A549 (cell line): ENCODE results near the gene ECE1. TPM values are rescaled to one million over a fixed set of nuclear protein-coding genes. Genes with fewer than 3 reads are reported as not detected.
A peak's percentile ranks its signal among the peaks of the same experiment; 100 is the strongest.

ENCODE experiments used
- ATAC-seq, 2 experiments: fragments of 200-7000 bp in 1 of 2; fragments of >200 bp in 1 of 2; cut with Nextera tagmentation in 1 of 2; cut with Tn5 transposase in 1 of 2; 3 replicates each; pipeline versions ENCODE4 v1.8.0 to v1.9.1; 2018 to 2020; ENCODE audit warnings: mild to moderate bottlenecking in 1 of 2, moderate library complexity in 1 of 2
- CTCF ChIA-PET: fragments of 300-600 bp; sonication (Branson Sonifier 250); formaldehyde crosslinking; extraction: SDS; loops from one replicate; lab custom pipeline; 2021; ENCODE audit warnings: antibody characterized with exemption, inconsistent platforms; lab: Yijun Ruan, JAX
- POLR2A ChIA-PET: fragments of 350-600 bp; formaldehyde crosslinking; extraction: SDS; loops from one replicate; lab custom pipeline; 2021; ENCODE audit warnings: antibody characterized with exemption, inconsistent platforms; lab: Yijun Ruan, JAX
- DNase-seq, 2 experiments: peaks; one replicate each; pipeline versions ENCODE4 v3.0.0 to v3.0.0-alpha.2; 2011 to 2016; ENCODE audit warnings: low read depth in 1 of 2, low spot score in 1 of 2
- FAIRE-seq: peaks from 2 replicates; lab custom pipeline; 2011; peaks lifted over from hg19 to GRCh38; lab: Jason Lieb, UNC
- H3K27ac ChIP-seq, 2 experiments: fragments of >200 bp; sonication (Bioruptor Twin); formaldehyde crosslinking; 3 replicates each; pipeline ENCODE4 v1.5.1; 2016 to 2017
- H3K4me1 ChIP-seq: fragments of >200 bp; sonication (Bioruptor Twin); formaldehyde crosslinking; 3 replicates; pipeline ENCODE4 v1.6.1; 2016
- H3K4me2 ChIP-seq: fragments of >200 bp; sonication (Bioruptor Twin); formaldehyde crosslinking; 3 replicates; pipeline ENCODE4 v1.6.1; 2016
- H3K4me3 ChIP-seq: fragments of >200 bp; sonication (Bioruptor Twin); formaldehyde crosslinking; 3 replicates; pipeline ENCODE4 v1.5.1; 2016
- H3K9me3 ChIP-seq: fragments of >200 bp; sonication (Bioruptor Twin); formaldehyde crosslinking; 3 replicates; pipeline ENCODE4 v1.6.1; 2016
- BHLHE40 ChIP-seq: IDR thresholded peaks from 2 replicates; pipeline ENCODE4 v1.6.1; 2012; ENCODE audit warnings: low read depth, low read length, inconsistent platforms
- CHD2 ChIP-seq: fragments of 150-350 bp; IDR thresholded peaks from 2 replicates; pipeline ENCODE4 v1.6.1; 2014; ENCODE audit warnings: low read length; ENCODE audit not compliant: partially characterized antibody
- EHF ChIP-seq: fragments of 250-450 bp; sonication (Bioruptor Pico); IDR thresholded peaks from 2 replicates; pipeline ENCODE4 v1.5.0; 2020; ENCODE audit warnings: mild to moderate bottlenecking
- ESRRA ChIP-seq: fragments of 150-350 bp; IDR thresholded peaks from 2 replicates; pipeline ENCODE4 v1.6.1; 2014; ENCODE audit warnings: mild to moderate bottlenecking, low read length, borderline replicate concordance
- FOSB ChIP-seq: fragments of 250-450 bp; sonication (Bioruptor Pico); IDR thresholded peaks from 2 replicates; pipeline ENCODE4 v1.5.0; 2020; ENCODE audit warnings: mild to moderate bottlenecking, moderate library complexity
- FOXS1 ChIP-seq: fragments of 250-450 bp; sonication (Bioruptor Pico); IDR thresholded peaks from 2 replicates; pipeline ENCODE4 v1.5.0; 2020; ENCODE audit warnings: mild to moderate bottlenecking, moderate library complexity
- HEYL ChIP-seq: fragments of 250-450 bp; sonication (Bioruptor Pico); IDR thresholded peaks from 2 replicates; pipeline ENCODE4 v1.8.0; 2021; ENCODE audit warnings: mild to moderate bottlenecking, moderate library complexity
- HOXB13 ChIP-seq: fragments of 250-450 bp; sonication (Bioruptor Pico); IDR thresholded peaks from 2 replicates; pipeline ENCODE4 v1.5.0; 2020; ENCODE audit warnings: low read depth, mild to moderate bottlenecking, moderate library complexity
- MYC ChIP-seq: IDR thresholded peaks from 2 replicates; pipeline ENCODE4 v1.6.1; 2012; ENCODE audit warnings: mild to moderate bottlenecking, inconsistent platforms, low read length, improper control_type of control experiment, borderline replicate concordance
- NPAS2 ChIP-seq: fragments of 250-450 bp; sonication (Bioruptor Pico); IDR thresholded peaks from 2 replicates; pipeline ENCODE4 v1.8.0; 2022; ENCODE audit warnings: mild to moderate bottlenecking, moderate library complexity, borderline replicate concordance
- PHF8 ChIP-seq: fragments of 200-600 bp; sonication (generic); IDR thresholded peaks from 2 replicates; pipeline ENCODE4 v1.6.1; 2016; ENCODE audit warnings: low read depth, mild to moderate bottlenecking, antibody characterized with exemption, moderate library complexity, borderline replicate concordance
- POLR2A ChIP-seq: IDR thresholded peaks from 2 replicates; pipeline ENCODE4 v1.6.1; 2012; ENCODE audit warnings: mild to moderate bottlenecking, low read length
- POLR2AphosphoS2 ChIP-seq: conservative IDR thresholded peaks from 2 replicates; pipeline ENCODE4 v1.6.1; 2012; ENCODE audit warnings: low read length, improper control_type of control experiment, inconsistent platforms
- RAD21 ChIP-seq, 2 experiments: fragments of >200 bp in 1 of 2; sonication (Bioruptor Twin) in 1 of 2; formaldehyde crosslinking in 1 of 2; IDR thresholded peaks in 1 of 2; conservative IDR thresholded peaks in 1 of 2; 2 replicates in 1 of 2; 3 replicates in 1 of 2; pipeline ENCODE4 v1.6.1; 2012 to 2018; ENCODE audit warnings: inconsistent platforms in 1 of 2
- SMC3 ChIP-seq: fragments of >200 bp; sonication (Bioruptor Twin); formaldehyde crosslinking; IDR thresholded peaks from 3 replicates; pipeline ENCODE4 v1.6.1; 2018; ENCODE audit warnings: inconsistent platforms
- SREBF2 ChIP-seq: fragments of 450-650 bp; IDR thresholded peaks from 2 replicates; pipeline ENCODE4 v1.6.1; 2014; ENCODE audit warnings: mild to moderate bottlenecking, moderate library complexity
- ZC3H11A ChIP-seq: fragments of 450-650 bp; IDR thresholded peaks from 2 replicates; pipeline ENCODE4 v1.6.1; 2014; ENCODE audit warnings: antibody characterized with exemption, mild to moderate bottlenecking
- ZFP36 ChIP-seq: fragments of 450-650 bp; IDR thresholded peaks from 2 replicates; pipeline ENCODE4 v1.6.1; 2014; ENCODE audit warnings: borderline replicate concordance; ENCODE audit not compliant: partially characterized antibody
- ZSCAN20 ChIP-seq: fragments of 250-450 bp; sonication (Bioruptor Pico); IDR thresholded peaks from 2 replicates; pipeline ENCODE4 v1.8.0; 2022; ENCODE audit warnings: mild to moderate bottlenecking, moderate library complexity
- WGBS: methylation state at CpG from one replicate; pipeline ENCODE4 v1.1.6; 2017; ENCODE audit errors: missing lambda C conversion rate; 5-methylcytosine and 5-hydroxymethylcytosine counted together
- polyA plus RNA-seq, 4 experiments: library from polyadenylated mRNA; depleted of rRNA in 3 of 4; stranded (reverse); fragments of >200 nt; fragmentation: RNase III in 1 of 4; extraction: RNeasy Plus Mini Kit Qiagen cat#74134 plus additional on column Dnase treatment in 1 of 4; gene quantifications; 2 replicates in 3 of 4; 3 replicates in 1 of 4; pipeline ENCODE4 v1.2.3, GENCODE V29; 2011 to 2017
- TF ChIP-seq, protein P1 (sequence below): fragments of 250-450 bp; sonication (Bioruptor Pico); IDR thresholded peaks from 2 replicates; pipeline ENCODE4 v1.5.0; 2021; ENCODE audit warnings: mild to moderate bottlenecking, moderate library complexity, borderline replicate concordance
- TF ChIP-seq, protein P2 (sequence below): IDR thresholded peaks from 2 replicates; pipeline ENCODE4 v1.6.1; 2012; ENCODE audit warnings: low read depth, borderline replicate concordance
- TF ChIP-seq, protein P3 (sequence below): fragments of >200 bp; sonication (Bioruptor Twin); formaldehyde crosslinking; IDR thresholded peaks from 3 replicates; pipeline ENCODE4 v1.5.1; 2016
- TF ChIP-seq, protein P4 (sequence below): fragments of 200-600 bp; sonication (generic); IDR thresholded peaks from 2 replicates; pipeline ENCODE4 v1.6.1; 2016; ENCODE audit warnings: antibody characterized with exemption, mild to moderate bottlenecking, moderate library complexity

The ECE1 gene
- polyA plus RNA-seq, 2 of the 4 experiments (the other 2 are of a cell fraction) = 45.7 to 86.4 TPM

DNA sequence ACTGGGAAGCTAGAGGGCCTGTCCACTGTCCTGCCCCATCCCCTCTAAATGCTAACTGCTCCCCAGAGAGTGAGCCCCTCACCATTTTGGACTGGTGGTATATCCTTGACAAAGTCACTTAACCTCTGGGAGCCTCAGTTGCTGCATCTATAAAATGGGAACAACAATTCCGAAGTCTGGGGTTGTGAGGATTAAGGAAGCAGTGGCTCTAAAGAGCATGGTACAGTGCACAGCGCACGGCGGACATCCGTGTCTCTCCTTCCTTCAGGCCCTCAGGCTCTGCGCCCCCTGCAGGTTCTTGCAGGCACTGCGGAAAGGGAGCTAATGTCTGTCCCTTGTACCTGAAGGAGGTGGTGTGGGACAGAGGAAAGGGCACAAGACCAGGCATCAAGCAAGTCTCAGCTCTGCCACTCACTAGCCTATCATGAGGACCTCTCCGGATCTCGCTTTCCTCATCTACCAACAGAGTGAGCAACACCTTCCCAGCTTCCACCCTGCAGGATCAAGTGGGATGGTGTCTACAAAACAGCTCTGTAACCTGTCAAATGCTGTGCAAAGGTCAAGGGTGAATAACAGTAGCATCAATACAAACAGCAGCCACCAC lies 20.1 kb downstream of the ECE1 start:
- ChIA-PET POLR2A (interaction anchor here (0.6 to 0.8 kb wide), 2 partner anchors 8 to 60 kb away, joined by 3 to 5 read pairs; no protein-coding TSS in a partner anchor), CTCF (interaction anchor here (0.7 to 11.4 kb wide), 29 partner anchors 10 to 597 kb away, joined by 3 to 163 read pairs (median 6); no protein-coding TSS in a partner anchor)
- TF ChIP-seq SMC3 (peak; percentile 53), HEYL (CRISPR knock-in tag) (no peak), NPAS2 (CRISPR knock-in tag) (no peak), POLR2AphosphoS2 (no peak), MYC (no peak), ESRRA (no peak), RAD21 (conservative IDR thresholded peaks at IDR 0.05 in 1 of 2, IDR thresholded peaks at IDR 0.05 in 1 of 2) (peak; percentile 35 to 57; a peak in 3 of 5 replicates), CHD2 (no peak), EHF (CRISPR knock-in tag) (0 out of 2 replicates have a peak, but pooled peaks have one; percentile 29), ZSCAN20 (CRISPR knock-in tag) (no peak), PHF8 (no peak)
- TF ChIP-seq, protein P1, sequence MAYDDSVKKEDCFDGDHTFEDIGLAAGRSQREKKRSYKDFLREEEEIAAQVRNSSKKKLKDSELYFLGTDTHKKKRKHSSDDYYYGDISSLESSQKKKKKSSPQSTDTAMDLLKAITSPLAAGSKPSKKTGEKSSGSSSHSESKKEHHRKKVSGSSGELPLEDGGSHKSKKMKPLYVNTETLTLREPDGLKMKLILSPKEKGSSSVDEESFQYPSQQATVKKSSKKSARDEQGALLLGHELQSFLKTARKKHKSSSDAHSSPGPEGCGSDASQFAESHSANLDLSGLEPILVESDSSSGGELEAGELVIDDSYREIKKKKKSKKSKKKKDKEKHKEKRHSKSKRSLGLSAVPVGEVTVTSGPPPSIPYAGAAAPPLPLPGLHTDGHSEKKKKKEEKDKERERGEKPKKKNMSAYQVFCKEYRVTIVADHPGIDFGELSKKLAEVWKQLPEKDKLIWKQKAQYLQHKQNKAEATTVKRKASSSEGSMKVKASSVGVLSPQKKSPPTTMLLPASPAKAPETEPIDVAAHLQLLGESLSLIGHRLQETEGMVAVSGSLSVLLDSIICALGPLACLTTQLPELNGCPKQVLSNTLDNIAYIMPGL (CRISPR knock-in tag) = no peak
- TF ChIP-seq, protein P2, sequence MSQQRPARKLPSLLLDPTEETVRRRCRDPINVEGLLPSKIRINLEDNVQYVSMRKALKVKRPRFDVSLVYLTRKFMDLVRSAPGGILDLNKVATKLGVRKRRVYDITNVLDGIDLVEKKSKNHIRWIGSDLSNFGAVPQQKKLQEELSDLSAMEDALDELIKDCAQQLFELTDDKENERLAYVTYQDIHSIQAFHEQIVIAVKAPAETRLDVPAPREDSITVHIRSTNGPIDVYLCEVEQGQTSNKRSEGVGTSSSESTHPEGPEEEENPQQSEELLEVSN = no peak
- TF ChIP-seq, protein P3, sequence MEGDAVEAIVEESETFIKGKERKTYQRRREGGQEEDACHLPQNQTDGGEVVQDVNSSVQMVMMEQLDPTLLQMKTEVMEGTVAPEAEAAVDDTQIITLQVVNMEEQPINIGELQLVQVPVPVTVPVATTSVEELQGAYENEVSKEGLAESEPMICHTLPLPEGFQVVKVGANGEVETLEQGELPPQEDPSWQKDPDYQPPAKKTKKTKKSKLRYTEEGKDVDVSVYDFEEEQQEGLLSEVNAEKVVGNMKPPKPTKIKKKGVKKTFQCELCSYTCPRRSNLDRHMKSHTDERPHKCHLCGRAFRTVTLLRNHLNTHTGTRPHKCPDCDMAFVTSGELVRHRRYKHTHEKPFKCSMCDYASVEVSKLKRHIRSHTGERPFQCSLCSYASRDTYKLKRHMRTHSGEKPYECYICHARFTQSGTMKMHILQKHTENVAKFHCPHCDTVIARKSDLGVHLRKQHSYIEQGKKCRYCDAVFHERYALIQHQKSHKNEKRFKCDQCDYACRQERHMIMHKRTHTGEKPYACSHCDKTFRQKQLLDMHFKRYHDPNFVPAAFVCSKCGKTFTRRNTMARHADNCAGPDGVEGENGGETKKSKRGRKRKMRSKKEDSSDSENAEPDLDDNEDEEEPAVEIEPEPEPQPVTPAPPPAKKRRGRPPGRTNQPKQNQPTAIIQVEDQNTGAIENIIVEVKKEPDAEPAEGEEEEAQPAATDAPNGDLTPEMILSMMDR = peak; percentile 72
- 65% methylated on average over 5 of the region's 9 CpGs for WGBS
- H3K4me1 ChIP-seq = peaks cover 55% of the 10 kb centered on the region
- DNase-seq (peak; percentile 74 to 75), ATAC-seq (peak; percentile 65 to 78; a peak in 5 of 6 replicates), FAIRE-seq (no peak)
- no peak overlapping the region for H3K4me2 ChIP-seq
- no peaks in the 10 kb centered on the region for H3K9me3 ChIP-seq
- no peak overlapping the region for H3K4me3 ChIP-seq
- H3K27ac ChIP-seq = peak overlapping the region; percentile 95; a peak in 5 of 6 replicates

DNA sequence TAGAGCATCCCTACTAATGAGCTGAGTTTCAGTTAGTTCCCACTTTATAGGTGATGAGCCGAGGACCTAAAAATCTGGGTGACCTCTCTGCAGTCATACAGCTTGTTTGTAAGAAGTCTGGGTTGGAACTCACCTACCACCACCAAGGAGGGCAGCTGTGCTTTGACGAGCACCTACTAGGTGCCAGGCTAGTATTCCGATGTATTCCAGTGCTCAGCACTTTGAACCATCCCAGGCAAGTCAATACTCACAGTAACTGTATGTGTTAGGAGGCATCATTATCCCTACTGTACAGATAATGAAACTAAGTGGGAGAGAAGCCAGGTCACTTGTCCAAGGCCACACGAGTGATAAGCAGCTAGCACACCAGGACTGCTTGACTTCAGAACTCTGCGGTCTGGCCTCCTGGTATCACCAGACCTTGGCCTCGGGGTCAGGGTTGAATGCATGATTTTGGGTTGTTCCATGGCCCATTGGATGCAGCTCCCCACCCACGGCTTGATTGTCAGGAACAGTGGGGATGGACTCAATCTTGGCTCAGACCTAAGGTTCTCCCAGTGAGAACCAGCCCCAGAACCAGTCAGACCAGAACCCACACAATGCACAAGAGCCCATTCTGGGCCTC lies 20.7 kb downstream of the ECE1 start:
- POLR2A ChIA-PET = no interaction called here
- 88% methylated on average over 6 of the region's 7 CpGs for WGBS
- H3K4me1 ChIP-seq = peaks cover 59% of the 10 kb centered on the region
- CTCF ChIA-PET = interaction anchor here (0.9 to 11.4 kb wide), 19 partner anchors 11 to 100 kb away, joined by 3 to 163 read pairs (median 9); no protein-coding TSS in a partner anchor
- H3K9me3 ChIP-seq = no peaks in the 10 kb centered on the region
- 0 out of 3 replicates have a peak overlapping the region, but pooled peaks have one; percentile 26 for H3K4me2 ChIP-seq
- FAIRE-seq = no peak
- no peak for DNase-seq
- H3K27ac ChIP-seq = peak overlapping the region; percentile 95; a peak in 5 of 6 replicates
- no peak overlapping the region for H3K4me3 ChIP-seq
- ATAC-seq = no peak
- no peak for TF ChIP-seq POLR2AphosphoS2
- no peak for TF ChIP-seq POLR2A
- no peak for TF ChIP-seq FOXS1 (CRISPR knock-in tag)
- no peak for TF ChIP-seq RAD21 (conservative IDR thresholded peaks at IDR 0.05 in 1 of 2, IDR thresholded peaks at IDR 0.05 in 1 of 2)
- no peak for TF ChIP-seq ZC3H11A
- no peak for TF ChIP-seq SREBF2
- no peak for TF ChIP-seq EHF (CRISPR knock-in tag)
- TF ChIP-seq FOSB (CRISPR knock-in tag) = no peak
- TF ChIP-seq ZFP36 = no peak
- TF ChIP-seq BHLHE40 = no peak
- TF ChIP-seq, protein P4, sequence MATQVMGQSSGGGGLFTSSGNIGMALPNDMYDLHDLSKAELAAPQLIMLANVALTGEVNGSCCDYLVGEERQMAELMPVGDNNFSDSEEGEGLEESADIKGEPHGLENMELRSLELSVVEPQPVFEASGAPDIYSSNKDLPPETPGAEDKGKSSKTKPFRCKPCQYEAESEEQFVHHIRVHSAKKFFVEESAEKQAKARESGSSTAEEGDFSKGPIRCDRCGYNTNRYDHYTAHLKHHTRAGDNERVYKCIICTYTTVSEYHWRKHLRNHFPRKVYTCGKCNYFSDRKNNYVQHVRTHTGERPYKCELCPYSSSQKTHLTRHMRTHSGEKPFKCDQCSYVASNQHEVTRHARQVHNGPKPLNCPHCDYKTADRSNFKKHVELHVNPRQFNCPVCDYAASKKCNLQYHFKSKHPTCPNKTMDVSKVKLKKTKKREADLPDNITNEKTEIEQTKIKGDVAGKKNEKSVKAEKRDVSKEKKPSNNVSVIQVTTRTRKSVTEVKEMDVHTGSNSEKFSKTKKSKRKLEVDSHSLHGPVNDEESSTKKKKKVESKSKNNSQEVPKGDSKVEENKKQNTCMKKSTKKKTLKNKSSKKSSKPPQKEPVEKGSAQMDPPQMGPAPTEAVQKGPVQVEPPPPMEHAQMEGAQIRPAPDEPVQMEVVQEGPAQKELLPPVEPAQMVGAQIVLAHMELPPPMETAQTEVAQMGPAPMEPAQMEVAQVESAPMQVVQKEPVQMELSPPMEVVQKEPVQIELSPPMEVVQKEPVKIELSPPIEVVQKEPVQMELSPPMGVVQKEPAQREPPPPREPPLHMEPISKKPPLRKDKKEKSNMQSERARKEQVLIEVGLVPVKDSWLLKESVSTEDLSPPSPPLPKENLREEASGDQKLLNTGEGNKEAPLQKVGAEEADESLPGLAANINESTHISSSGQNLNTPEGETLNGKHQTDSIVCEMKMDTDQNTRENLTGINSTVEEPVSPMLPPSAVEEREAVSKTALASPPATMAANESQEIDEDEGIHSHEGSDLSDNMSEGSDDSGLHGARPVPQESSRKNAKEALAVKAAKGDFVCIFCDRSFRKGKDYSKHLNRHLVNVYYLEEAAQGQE = no peak
- no peak for TF ChIP-seq HOXB13 (CRISPR knock-in tag)
